ENCODE results near the gene ASAP3. TPM values are rescaled to one million over a fixed set of nuclear protein-coding genes. Genes with fewer than 3 reads are reported as not detected.
A peak's percentile ranks its signal among the peaks of the same experiment; 100 is the strongest.

The ASAP3 gene
- 0.60 and 0.61 TPM in 2 replicates for total RNA-seq (2014; rRNA removed; shearing (Covaris generic); ENCODE audit: low replicate concordance)

DNA sequence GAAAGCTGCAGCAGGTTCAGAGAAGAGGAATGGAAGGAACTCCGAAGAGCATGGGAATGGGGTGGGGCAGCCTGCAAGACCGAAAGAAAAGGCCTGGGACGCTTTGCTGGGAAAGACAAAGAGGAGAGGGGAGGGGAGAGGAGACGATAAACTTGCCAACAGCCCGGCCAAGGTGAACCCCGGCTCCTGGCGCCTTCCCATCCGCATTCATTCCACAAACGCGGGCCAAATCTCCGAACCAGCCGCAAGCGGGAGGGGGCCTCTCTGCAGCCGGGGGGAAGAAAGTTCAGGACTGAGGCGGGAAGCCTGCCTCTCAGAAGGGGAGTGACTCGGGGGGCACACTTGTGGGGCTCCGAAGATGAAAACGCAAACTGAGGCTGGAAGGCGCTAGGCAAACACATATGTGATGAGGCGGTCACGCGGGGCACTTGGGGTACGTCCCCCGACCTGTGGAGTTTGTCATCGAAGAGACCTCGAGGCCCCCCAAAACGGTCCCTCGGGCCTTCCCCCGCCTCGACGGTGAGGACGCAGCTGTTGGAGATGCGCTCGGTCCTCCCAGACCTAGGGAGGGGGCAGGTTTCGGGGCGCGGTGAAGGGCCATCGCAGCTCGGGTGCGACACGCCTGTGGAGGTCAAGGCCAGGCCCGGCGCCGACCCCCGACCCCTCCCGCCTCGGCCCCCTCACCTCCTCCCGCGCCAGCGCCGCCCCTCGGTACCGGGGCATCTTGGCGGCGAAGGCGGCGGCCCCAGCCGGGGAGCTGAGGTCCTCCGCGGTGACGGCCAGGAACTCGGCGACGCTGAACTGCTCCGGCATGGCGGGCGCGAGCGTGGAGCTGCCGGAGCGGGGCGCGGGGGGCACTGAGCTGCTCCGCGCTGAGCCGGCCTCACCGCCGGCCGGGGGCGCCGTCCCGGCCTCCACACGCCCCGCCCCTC, at the start of gene ASAP3:
Gene ASAP3, minus strand, starts transcription at position 859 of the 932 bp plus-strand sequence. Its CDS starts 46 bp downstream, at position 813.
- Histone ChIP-seq H3K4me3 (ENCODE audit: low read length) (peak within 1 kb of the TSS; percentile 64; the same call in 1 of the 2 replicates), H4K20me1 (ENCODE audit: insufficient read depth, low read depth, low read length) (no peaks in the 10 kb centered on the region), H3K9me2 (replicated peaks; ENCODE audit: insufficient read depth, low read length) (no peaks in the 10 kb centered on the region), H3K9me3 (ENCODE audit: low read length) (no peaks in the 10 kb centered on the region), H3K27me3 (ENCODE audit: low read length) (no peaks in the 10 kb centered on the region), H3K9ac (ENCODE audit: low read length) (peak within 1 kb of the TSS; percentile 64), H2AFZ (ENCODE audit: low read length) (peak within 1 kb of the TSS; percentile 86; the same call in 1 of the 2 replicates), H3K4me2 (ENCODE audit: low read depth, low read length, poor library complexity, severe bottlenecking) (peak within 1 kb of the TSS; percentile 69), H3K27ac (ENCODE audit: low read length) (no peak within 1 kb of the TSS), H3K36me3 (ENCODE audit: insufficient read depth, low read length) (no peaks in the 10 kb centered on the region), H3K79me2 (ENCODE audit: low read length) (no peaks in the 10 kb centered on the region), H3K4me1 (ENCODE audit: low read length) (peaks cover 24% of the 10 kb centered on the region)
- no peak for DNase-seq

DNA sequence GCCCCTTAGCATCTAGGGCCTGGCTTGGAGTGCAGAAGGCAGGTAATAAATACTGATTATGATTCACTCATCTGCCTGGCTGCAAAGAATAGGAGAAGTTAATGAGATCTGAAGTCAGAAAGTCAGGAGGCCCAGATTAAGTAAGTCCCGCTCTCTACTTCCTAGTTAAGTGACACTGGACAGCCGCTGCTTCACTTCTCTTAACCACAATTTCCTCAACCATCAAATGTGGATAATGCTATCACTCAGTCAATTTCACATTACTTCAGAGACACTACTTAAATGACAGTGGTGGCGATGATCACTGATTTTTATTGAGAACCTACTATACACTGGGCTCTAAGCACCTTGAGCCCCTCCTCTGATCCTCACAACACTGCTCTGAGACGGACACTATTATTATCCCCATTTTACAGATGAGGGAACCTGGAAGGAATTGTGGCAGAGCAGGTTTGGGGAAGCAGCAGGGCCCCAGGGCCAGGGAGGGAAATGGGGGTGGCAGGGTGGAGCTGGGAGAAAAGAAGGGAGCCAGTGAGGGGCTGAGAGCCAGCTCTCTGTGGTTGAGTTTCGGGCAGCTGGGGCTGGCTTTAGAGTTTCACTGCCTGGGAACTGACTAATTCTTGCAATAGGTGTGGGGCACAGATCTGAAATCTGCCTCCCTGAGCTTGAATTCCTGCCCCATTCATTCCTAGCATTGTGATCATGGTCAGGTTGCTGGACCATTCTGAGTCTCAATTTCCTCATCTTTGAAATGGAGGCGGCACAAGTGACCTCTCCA, 49.5 kb upstream of the ASAP3 start:
- H3K79me2 ChIP-seq (ENCODE audit: low read length) = peaks cover 19% of the 10 kb centered on the region
- no peak overlapping the region for H3K4me2 ChIP-seq (ENCODE audit: low read depth, low read length, poor library complexity, severe bottlenecking)
- peaks cover 54% of the 10 kb centered on the region for H3K4me1 ChIP-seq (ENCODE audit: low read length)
- no peaks in the 10 kb centered on the region for H3K36me3 ChIP-seq (ENCODE audit: insufficient read depth, low read length)
- H3K9me2 ChIP-seq (replicated peaks; ENCODE audit: insufficient read depth, low read length) = no peaks in the 10 kb centered on the region
- H4K20me1 ChIP-seq (ENCODE audit: insufficient read depth, low read depth, low read length) = no peaks in the 10 kb centered on the region
- no peak overlapping the region for H2AFZ ChIP-seq (ENCODE audit: low read length)
- no peak overlapping the region for H3K4me3 ChIP-seq (ENCODE audit: low read length)
- no peaks in the 10 kb centered on the region for H3K27me3 ChIP-seq (ENCODE audit: low read length)
- H3K27ac ChIP-seq (ENCODE audit: low read length) = no peak overlapping the region
- DNase-seq = no peak
- H3K9ac ChIP-seq (ENCODE audit: low read length) = no peak overlapping the region
- no peaks in the 10 kb centered on the region for H3K9me3 ChIP-seq (ENCODE audit: low read length)

- peaks cover 36% of the 10 kb centered on the region for H3K79me2 ChIP-seq (ENCODE audit: low read length)
- H3K27ac ChIP-seq (ENCODE audit: low read length) = no peak overlapping the region
Observed at GRCh38 chr1:23531562-23532094, 47.6 kb upstream of the ASAP3 start.

DNA sequence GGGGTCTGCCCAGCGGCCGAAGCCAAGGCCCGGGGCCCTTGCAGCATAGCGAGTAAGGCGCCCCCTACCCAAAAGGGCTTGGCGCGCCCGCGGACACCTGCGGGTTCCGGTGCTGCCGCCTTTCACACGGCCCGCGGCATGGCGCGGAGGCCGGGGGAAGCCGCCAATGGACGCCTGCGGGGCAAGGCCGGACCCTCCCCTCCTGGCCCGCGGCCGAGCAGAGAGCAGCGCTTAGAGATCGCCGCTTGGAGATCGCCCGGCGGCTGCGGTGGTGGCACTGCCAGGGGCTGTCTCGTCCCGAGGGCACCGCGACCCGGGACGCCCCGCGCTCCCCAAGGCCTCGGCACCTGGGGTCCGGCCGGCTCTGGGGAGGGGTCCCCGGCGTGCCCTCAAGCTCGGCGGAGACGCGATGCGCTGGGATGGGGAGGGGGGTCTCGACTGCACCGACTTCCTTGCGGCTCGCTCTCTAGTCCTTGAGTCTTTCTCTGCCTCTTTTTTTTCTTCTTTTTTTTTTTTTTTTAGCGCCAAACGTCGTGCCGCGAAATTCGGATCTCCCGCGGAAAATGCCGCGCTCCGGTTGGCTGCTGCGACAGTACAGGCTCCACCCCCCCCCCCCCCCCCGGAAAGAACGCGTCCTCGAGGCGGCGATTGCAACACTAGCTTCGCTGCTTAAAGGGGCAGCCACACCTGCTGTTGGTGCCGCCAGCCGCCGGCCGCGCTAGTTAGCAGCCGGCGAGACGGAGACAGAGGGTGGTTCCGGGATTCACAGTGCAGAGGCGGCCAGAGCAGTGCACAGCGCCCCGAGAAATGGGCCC, 47.0 kb upstream of the ASAP3 start, which contains the start of gene E2F2:
Gene E2F2, minus strand, starts transcription at position 487 of the 815 bp plus-strand sequence. Its CDS starts 440 bp downstream, at position 47.
- Histone ChIP-seq H3K4me2 (ENCODE audit: low read depth, low read length, poor library complexity, severe bottlenecking) (peak within 1 kb of the TSS; percentile 90), H2AFZ (ENCODE audit: low read length) (peak within 1 kb of the TSS; percentile 80), H3K9me2 (replicated peaks; ENCODE audit: insufficient read depth, low read length) (no peaks in the 10 kb centered on the region), H3K4me3 (ENCODE audit: low read length) (peak within 1 kb of the TSS; percentile 78), H3K9me3 (ENCODE audit: low read length) (no peaks in the 10 kb centered on the region), H3K27me3 (ENCODE audit: low read length) (no peaks in the 10 kb centered on the region), H3K79me2 (ENCODE audit: low read length) (peaks cover 43% of the 10 kb centered on the region), H3K9ac (ENCODE audit: low read length) (peak within 1 kb of the TSS; percentile 76), H3K36me3 (ENCODE audit: insufficient read depth, low read length) (no peaks in the 10 kb centered on the region), H3K27ac (ENCODE audit: low read length) (peak within 1 kb of the TSS; percentile 95), H4K20me1 (ENCODE audit: insufficient read depth, low read depth, low read length) (peaks cover 6% of the 10 kb centered on the region; the same call in 1 of the 2 replicates), H3K4me1 (ENCODE audit: low read length) (peaks cover 70% of the 10 kb centered on the region)
- DNase-seq = peak; percentile 97

More at GRCh38 chr1:23531562-23532094, 47.6 kb upstream of the ASAP3 start:
- peaks cover 3% of the 10 kb centered on the region; the same call in 1 of the 2 replicates for H4K20me1 ChIP-seq (ENCODE audit: insufficient read depth, low read depth, low read length)
- peak overlapping the region; percentile 61 for H3K4me3 ChIP-seq (ENCODE audit: low read length)
- H3K27me3 ChIP-seq (ENCODE audit: low read length) = no peaks in the 10 kb centered on the region
- H3K9me3 ChIP-seq (ENCODE audit: low read length) = no peaks in the 10 kb centered on the region
- peak overlapping the region; percentile 80 for H2AFZ ChIP-seq (ENCODE audit: low read length)
- H3K36me3 ChIP-seq (ENCODE audit: insufficient read depth, low read length) = no peaks in the 10 kb centered on the region
- peaks cover 63% of the 10 kb centered on the region for H3K4me1 ChIP-seq (ENCODE audit: low read length)
- H3K9me2 ChIP-seq (replicated peaks; ENCODE audit: insufficient read depth, low read length) = no peaks in the 10 kb centered on the region
- no peak for DNase-seq
- H3K4me2 ChIP-seq (ENCODE audit: low read depth, low read length, poor library complexity, severe bottlenecking) = peak overlapping the region; percentile 90
- peak overlapping the region; percentile 63 for H3K9ac ChIP-seq (ENCODE audit: low read length)

- peak overlapping the region; percentile 90 for H3K4me2 ChIP-seq (ENCODE audit: low read depth, low read length, poor library complexity, severe bottlenecking)
- H3K36me3 ChIP-seq (ENCODE audit: insufficient read depth, low read length) = no peaks in the 10 kb centered on the region
- peak overlapping the region; percentile 95 for H3K27ac ChIP-seq (ENCODE audit: low read length)
- peaks cover 77% of the 10 kb centered on the region for H3K4me1 ChIP-seq (ENCODE audit: low read length)
- peak; percentile 73 for DNase-seq
- no peaks in the 10 kb centered on the region for H3K27me3 ChIP-seq (ENCODE audit: low read length)
- H3K9me2 ChIP-seq (replicated peaks; ENCODE audit: insufficient read depth, low read length) = no peaks in the 10 kb centered on the region
- H3K9ac ChIP-seq (ENCODE audit: low read length) = peak overlapping the region; percentile 76
- peaks cover 6% of the 10 kb centered on the region; the same call in 1 of the 2 replicates for H4K20me1 ChIP-seq (ENCODE audit: insufficient read depth, low read depth, low read length)
- H3K79me2 ChIP-seq (ENCODE audit: low read length) = peaks cover 51% of the 10 kb centered on the region
- H3K4me3 ChIP-seq (ENCODE audit: low read length) = peak overlapping the region; percentile 78
- H3K9me3 ChIP-seq (ENCODE audit: low read length) = no peaks in the 10 kb centered on the region
- peak overlapping the region; percentile 45; the same call in 1 of the 2 replicates for H2AFZ ChIP-seq (ENCODE audit: low read length)
Observed at GRCh38 chr1:23530087-23530746, 46.2 kb upstream of the ASAP3 start.

GRCh38 chr1:23529146-23530086, 45.4 kb upstream of the ASAP3 start:
- Histone ChIP-seq H3K4me3 (ENCODE audit: low read length) (peak overlapping the region; percentile 78), H3K9me3 (ENCODE audit: low read length) (no peaks in the 10 kb centered on the region), H3K27ac (ENCODE audit: low read length) (peak overlapping the region; percentile 95), H3K27me3 (ENCODE audit: low read length) (no peaks in the 10 kb centered on the region), H3K79me2 (ENCODE audit: low read length) (peaks cover 59% of the 10 kb centered on the region), H3K9me2 (replicated peaks; ENCODE audit: insufficient read depth, low read length) (no peaks in the 10 kb centered on the region), H3K4me2 (ENCODE audit: low read depth, low read length, poor library complexity, severe bottlenecking) (peak overlapping the region; percentile 90), H2AFZ (ENCODE audit: low read length) (peak overlapping the region; percentile 45; the same call in 1 of the 2 replicates), H4K20me1 (ENCODE audit: insufficient read depth, low read depth, low read length) (peaks cover 7% of the 10 kb centered on the region; the same call in 1 of the 2 replicates), H3K9ac (ENCODE audit: low read length) (peak overlapping the region; percentile 76), H3K4me1 (ENCODE audit: low read length) (peaks cover 85% of the 10 kb centered on the region), H3K36me3 (ENCODE audit: insufficient read depth, low read length) (no peaks in the 10 kb centered on the region)
- peak; percentile 65 for DNase-seq

Measured in Karpas-422 (cell line).